CD4-positive, alpha-beta T cell treated with Interleukin-15 for 4 hours (primary cell): Measurements from ENCODE around the gene ZP4.

Experiments used
- DNase-seq: peaks from one replicate; pipeline ENCODE4 v3.0.0-alpha.2; 2020; ENCODE audit warnings: low spot score

ZP4 gene, protein sequence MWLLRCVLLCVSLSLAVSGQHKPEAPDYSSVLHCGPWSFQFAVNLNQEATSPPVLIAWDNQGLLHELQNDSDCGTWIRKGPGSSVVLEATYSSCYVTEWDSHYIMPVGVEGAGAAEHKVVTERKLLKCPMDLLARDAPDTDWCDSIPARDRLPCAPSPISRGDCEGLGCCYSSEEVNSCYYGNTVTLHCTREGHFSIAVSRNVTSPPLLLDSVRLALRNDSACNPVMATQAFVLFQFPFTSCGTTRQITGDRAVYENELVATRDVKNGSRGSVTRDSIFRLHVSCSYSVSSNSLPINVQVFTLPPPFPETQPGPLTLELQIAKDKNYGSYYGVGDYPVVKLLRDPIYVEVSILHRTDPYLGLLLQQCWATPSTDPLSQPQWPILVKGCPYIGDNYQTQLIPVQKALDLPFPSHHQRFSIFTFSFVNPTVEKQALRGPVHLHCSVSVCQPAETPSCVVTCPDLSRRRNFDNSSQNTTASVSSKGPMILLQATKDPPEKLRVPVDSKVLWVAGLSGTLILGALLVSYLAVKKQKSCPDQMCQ

DNA sequence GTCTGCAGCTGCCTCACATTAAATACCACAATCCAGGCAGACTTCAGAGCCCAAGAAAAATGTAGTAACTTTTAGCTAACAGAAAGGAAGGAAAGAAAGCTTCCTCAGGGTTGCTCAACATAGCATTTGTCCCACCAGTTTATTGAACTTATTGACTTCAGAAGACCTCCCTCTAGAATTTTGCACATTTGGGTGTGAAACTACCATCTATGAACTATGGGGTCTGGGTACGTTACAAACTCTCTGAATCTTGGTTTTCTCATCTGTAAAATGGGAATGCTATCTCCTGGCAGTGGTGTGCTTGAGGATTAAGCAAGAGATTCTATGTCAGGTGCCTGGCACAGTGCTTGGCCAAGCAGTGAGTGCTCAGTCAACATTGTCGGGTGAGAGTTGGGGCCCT, at the start of gene ZP4:
ZP4 (minus strand) TSS at position 101 of the 400 bp plus-strand sequence. CDS start 287 bp downstream, outside the sequence.
- DNase-seq: no peak

DNA sequence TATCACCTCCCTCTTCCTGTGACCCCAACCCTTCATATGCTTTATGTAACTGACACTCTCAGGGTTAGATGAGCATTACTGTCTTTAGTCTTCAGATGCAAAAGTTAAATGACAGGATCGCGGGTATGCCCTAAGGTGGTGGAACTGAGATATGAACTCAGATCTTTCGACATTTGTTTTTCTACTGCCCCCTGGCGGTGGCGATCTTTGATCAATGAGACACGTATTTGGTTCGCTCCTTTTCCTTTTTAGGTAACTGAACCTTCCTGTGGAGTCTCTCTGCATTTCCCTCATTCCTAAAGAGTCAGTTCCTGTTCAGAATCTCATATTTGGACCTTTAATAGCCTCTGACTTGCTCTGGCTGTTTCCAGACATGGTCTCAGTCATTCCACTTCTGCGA, 47.8 kb upstream of the ZP4 start:
- DNase-seq: no peak

DNA sequence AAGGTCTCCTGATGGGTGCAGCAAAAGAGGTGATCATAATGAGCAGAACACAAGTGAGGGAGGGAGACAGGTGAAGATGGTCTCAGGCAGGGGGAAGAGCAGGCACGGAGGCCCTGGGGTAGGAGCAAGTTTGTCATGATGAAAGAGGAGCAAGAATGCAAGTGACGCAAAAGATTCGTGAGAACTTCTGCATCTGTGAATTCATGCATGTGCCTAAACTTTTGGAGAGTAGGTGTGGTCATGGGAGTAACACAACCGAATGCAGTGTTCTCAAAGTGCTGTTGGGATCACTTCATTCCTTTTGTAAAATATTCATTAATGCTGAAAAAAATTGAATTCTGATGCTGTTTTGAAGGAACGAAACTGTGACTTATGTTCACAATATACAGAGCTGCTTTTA, 47.3 kb upstream of the ZP4 start:
- DNase-seq: no peak

DNA sequence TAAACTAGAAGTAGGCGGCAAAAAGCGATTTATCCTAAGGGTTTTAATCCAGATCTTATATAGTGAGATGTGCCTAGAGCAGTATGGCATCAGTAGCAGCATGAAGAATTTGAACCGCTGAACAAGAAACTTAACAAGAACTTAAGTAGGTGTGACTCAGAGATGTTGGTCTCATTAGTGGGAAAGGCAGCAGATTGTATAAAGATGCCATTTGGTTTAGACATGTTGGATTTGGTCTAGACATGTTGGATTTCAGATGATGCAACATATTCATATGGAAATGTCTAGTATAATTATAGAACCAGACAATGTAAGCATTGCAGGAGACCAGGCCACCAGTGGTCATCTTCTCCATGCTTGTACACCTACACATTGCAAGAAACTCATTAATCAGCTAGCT, 42.1 kb upstream of the ZP4 start:
- DNase-seq: no peak

DNA sequence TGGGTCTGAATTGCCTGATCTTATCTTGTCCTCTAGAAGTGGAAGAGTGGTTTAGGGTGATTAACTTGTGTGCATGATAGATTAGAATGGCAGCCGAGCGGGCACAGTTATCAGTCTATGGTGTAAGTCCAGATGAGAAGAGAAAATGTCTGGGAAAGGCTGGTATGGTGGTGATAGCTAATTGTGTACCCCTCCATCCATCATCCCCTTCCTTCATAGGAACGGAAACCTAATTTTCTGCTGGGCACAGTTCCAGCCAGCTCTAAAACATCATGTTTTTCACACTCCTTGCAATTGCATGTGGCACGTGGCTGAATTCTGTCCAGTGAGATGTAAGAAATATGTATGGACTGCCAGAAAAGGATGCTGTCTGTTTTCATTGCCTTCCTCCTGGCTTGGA, 40.9 kb upstream of the ZP4 start:
- DNase-seq: no peak

DNA sequence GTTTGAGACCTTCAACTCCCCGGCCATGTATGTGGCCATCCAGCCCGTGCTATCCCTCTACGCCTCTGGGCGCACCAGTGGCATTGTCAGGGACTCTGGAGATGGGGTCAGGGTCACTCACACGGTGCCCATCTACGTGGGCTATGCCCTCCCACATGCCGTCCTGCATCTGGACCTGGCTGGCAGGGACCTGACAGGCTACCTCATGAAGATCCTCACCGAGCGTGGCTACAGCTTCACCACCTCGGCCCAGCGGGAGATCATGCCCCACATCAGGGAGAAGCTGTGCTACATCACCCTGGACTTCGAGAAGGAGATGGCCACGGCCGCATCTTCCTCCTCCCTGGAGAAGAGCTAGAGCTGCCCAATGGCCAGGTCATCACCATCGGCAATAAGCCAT, 36.5 kb upstream of the ZP4 start:
- DNase-seq: no peak

DNA sequence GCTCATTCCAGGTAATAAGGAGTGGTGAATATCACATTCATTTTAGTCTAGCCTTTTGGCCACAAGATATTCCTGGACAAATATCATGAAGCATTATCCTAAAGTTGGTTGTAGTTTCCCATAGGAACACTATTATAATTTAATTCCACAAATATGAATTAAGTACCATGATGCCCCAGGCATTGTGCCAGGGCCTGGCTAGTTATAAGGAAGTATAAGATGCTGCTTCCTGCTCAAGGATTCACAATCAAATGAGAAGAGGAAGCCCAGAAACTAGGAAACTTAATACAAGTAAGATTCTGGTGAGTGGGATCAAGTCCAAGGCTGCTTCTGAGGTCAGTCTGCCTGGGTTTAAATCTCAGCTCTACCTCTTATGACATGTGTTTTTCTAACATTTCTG, 30.6 kb upstream of the ZP4 start:
- DNase-seq: no peak

DNA sequence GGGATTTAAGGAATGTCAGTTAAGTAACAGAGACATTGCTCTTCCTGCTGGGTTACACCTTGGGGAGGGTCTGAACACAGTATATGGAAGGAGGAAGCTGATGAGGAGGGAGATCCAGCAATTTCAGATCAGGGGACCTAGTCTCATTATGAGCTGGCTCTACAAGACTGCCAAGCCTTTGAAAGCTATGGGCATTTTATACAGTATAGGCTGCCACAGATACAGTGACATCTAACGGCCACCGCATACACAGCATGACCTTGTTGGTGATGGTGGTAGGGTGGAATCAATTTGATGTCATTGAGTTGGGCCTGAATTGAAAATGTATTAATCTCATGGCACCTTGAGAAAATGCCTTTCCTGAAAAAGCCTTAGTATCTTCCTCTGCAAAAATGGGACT, 22.6 kb upstream of the ZP4 start:
- no peak for DNase-seq

DNA sequence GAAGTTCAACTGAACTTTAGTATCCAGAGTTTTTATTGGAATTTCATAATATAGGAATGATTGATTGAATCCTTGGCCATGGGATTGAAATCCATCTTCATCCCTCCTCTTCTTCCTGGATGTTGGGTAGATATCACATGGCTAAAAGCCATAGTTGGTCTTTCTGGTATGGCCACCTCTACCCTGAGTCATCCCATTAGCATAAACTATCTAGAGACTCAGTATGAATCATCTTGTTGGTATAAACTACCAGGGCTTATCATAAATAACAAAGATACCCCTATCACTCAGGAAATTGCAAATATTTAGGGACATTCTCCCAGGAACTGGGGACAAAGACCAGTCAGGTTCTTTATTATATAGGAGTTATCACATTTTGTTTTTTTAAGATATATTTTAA, 21.2 kb upstream of the ZP4 start:
- no peak for DNase-seq

DNA sequence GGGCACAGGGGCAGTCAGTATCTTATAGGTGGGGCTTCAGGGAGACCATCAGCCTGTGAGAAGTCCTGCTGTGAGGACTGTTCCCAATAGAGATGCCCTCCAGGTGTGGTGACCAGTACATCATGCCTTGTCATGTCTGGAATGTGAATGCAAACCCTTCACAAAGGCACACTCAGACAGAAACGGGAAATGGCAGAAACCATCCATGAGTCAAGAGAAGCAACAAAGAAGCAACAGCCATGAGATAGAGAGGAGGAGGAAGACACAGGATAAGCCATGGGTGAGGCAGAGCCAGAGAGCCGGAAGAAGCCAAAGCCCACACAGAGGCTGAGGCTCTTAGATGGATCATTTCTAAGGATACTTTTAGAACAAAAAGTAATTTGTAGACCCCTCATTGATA, 20.1 kb upstream of the ZP4 start:
- no peak for DNase-seq

DNA sequence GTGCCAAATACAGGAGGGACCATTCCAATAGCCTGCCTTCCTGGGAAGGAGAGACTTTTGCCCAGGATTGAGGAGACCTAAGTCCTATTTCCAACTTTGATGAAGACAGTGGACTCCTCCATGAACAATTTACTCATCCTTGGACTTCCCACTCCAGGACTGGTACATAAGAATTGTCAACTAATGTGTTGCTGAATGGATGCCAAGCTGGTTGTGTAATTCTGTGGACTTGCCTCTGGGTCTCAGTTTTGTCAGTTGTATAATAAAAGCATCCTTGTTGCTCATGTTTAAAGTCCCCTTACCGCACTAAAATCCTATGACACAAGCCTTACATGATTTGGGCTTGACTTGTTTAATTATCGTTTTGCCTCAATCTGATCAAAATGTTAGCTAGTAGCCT, 13.2 kb upstream of the ZP4 start:
- no peak for DNase-seq

DNA sequence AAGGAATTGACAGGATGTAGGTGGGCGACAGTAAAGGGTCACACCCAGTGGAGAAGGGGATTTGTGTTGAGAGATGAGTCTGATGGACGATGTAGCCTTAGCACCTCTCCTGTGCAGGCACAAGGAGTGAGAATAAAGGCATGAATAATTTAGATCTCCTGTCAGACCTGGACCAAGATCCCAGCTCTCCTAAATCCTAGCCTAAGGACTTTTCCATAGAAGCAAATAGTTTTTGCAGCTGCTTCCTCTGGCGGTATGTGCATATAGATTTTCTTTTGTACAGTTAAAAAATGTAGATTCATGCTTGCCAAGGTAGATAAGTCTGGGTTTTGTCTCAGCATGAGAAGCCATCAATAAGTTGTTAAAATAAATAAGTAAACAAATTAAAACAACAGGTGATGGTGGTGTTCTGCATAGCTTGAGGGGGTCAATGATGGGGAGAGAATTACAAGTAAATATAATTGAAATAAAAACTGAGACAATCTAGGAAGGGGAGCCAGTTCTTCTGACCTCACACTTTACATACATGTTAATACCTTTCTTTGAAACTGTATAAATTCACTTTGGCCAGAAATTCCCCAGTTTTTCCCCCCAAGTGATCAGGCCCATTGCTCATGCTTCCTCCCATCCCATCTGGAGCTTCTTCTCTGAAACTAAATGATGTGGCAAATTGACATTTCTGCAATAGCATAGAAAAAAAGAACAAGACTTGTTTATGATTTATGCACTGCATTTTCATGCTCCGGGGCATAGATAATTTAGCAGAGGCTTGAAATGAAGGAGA, 12.4 kb upstream of the ZP4 start:
- DNase-seq: no peak

DNA sequence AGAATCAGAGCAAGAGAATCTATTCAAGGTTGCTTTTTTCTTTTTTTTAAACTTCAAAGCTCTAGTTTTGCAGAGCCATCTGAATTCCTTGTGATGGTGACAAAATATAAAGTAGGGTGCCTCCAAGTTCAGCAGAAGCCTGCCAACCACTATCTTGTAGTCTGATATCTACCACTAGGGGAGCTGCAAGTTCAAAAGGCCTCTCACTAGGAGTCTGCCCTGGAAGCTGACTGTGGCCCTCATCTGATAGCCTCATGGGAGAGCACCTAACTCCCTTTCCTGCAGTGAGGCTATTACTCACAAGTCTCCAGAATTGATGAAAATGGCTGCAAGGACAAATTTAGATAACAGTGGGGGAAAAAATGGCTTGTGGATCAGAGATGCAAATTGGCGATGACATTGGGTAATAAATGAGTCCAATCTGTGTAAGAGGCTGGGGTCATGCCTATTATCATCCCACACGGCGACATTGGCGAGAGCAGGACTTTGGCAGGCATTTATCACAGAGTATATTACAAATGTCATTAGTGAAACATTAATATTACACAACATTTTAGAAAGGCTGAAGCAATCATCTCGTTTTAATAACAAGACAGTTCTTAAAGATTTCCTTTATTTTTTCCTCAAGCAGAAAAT, 10.7 kb upstream of the ZP4 start:
- DNase-seq: no peak

DNA sequence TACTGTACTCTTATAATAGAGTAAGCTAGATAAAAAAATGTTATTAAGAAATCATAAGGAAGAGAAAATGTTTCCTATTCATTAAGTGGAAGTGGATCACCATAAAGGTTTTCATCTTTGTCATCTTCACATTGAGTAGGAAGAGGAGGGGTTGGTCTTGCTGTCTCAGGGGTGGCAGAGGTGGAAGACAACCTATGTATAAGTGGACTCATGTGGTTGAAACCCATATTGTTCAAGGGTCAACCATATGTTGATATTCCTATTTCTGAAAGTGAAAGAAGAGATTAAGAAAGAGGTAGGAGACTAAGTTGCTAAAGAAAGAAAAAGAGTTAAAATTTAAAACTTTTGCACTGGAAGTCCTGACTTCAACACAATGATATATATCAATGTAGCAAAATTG, 4.9 kb upstream of the ZP4 start:
- DNase-seq: no peak

DNA sequence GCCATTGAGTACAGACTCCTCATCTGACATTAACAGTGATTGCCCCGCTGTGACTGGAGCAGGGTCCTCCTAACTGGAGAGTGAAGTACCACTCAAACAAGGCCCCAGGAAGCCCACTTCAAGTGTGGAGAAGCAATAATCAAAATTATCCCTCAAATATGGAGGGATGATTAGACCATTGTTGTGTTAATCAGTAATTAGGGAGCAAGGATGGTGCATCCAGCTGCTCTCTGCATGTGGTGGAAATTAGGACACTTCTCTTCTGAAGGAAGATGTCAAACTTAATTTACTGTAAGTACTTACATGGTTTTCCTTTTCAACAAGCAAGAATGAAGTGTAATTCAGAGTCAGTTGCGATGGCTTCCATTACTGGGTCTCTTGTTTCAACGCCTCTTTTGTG, 3.4 kb upstream of the ZP4 start:
- no peak for DNase-seq

DNA sequence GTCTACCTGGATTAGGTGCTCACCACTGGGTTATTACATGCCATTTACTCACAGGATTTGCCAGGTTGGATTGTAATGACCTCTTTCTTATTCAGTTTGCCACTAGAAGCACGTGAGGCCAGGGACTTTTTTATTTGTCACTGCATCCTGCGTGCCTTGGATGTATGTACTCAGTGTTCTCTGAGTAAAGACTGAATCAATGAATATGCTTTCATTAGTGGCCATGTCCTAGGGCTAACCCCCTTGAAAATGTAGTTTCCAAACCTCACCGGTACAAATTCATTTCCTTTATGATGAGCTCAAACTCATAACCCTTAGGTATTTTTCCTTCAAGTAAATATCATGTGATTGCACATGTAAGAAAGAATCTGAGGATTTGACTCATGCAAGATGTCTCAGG, 1.3 kb upstream of the ZP4 start:
- DNase-seq: no peak

DNA sequence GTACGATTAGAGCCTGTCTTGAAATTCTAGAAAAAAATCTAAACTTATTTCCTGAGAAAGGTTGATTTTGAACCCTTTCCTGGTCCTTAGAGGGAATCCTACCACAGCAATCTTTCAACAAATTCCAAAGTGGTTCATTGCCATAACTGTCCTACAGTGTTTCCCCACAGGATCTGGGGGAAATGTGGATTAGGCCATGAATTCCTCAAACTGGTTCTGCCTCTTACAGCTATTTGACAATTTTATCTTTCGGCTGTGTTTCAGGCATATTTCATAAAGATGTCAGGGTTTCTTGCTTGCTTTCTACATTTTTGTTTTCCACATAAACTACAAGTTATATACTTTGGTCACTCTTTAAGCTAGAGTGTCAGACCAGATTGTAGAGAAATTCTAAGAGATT, 544 bp upstream of the ZP4 start:
- no peak for DNase-seq

DNA sequence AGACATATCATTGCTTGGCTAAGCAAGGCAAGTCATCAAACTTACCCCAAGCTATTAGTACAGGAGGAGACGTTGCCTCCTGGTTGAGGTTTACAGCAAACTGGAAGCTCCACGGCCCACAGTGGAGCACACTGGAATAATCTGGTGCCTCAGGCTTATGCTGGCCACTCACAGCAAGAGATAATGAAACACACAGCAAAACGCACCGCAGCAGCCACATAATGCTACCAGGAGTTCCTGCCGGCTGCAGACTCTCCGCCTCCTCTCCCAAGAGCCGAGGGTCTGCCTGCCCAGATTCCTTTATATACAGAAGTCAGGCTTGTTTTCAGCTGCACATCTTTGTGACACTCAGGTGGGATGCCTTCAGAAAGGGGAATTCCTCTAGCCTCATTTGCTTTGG, 306 bp downstream of the ZP4 start:
- DNase-seq: no peak

DNA sequence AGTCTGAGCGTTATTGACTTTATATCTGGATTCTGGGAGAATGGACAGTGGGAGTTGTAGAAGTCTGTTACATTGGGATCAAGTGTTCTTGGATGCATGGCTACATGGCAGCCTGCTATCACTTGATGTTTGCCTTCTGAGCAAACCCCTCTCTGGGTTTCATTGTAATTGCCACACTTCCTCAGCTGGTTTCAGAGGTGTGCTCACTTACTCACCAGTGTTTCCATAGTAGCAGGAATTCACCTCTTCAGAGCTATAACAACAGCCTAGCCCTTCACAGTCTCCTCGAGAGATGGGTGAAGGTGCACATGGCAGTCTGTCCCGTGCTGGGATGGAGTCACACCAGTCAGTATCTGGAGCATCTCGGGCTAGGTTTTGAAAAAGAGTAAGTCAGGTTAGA, 2.6 kb downstream of the ZP4 start:
- DNase-seq: no peak

DNA sequence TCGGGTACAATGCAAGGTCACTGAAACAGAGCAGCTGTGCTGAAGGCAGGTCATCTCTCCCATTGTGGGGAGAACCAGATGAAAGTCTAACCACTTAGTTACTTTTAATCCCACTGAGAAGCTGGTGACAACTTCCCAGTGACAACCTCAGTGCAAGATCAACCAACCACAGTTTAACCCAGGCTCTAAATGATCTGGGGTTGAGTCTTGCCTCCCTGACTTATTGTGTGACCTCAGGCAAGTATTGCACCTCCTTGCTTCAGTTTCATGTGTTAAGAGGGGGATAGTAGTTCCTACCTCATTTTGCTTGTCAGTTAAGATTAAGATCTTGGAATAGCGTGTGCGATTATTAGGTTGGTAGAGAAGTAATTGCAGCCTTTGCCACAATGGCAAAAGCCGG, 3.2 kb downstream of the ZP4 start:
- no peak for DNase-seq

DNA sequence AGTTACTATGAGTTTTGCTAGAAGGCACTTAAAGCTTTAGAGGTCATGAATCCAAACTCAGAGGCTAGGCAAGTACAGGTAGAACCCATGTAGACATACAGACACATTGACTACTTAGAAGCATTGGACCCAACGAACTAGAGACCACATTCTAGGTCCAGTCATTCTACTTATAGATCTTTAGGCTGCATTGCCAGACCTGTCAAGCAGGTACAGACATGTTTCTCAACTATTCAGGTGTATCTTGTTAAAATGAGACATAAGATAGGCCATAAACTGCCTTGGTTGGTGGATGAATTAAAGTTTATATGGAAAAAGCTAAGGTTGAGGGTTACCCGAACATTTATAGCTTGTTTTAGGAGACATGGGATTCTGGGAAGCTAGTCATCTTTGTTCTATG, 6.5 kb downstream of the ZP4 start:
- no peak for DNase-seq

DNA sequence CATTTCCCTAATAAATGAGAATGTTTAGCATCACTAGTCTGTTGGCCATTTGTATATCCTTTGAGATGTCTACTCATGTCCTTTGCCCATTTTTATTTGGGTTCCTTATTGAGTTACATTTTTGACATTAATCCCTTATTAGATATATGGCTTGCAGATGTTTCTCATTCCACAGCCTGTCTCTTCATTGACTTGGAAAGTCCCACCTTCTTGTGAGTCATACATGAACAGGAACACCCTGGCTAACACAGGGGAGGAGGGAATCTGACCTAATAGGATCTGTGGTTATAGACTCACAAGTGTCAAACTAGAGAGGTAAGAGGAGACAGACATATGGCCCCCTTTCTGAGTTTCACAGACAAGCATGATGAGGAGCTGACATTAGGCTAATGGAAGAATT, 11.5 kb downstream of the ZP4 start:
- DNase-seq: no peak

DNA sequence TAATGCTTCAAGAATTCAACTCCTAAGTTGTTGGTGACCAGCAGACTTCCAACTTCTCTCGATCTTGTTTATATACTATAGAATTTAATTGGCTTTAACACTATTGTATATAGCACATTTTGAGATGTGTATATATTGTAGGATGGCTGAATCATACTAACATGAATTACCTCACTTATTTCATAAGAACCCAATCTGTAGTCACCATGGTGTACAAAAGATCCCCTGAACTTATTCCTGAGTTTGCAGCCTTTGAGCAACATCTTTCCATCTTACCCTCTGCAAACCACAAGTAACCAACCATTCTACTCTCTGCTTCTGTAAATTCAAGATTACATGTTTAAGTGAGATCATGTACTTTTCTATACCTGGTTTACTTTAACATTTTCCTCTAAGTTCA, 12.3 kb downstream of the ZP4 start:
- no peak for DNase-seq
